Endothelial cell of umbilical vein (primary cell): ENCODE data around the gene ACTR2.
A peak's percentile ranks its signal among the peaks of the same experiment; 100 is the strongest.

ENCODE experiments used
- EZH2 ChIP-seq: IDR thresholded peaks from 2 replicates; pipeline ENCODE4 v1.6.1; 2012; ENCODE audit warnings: borderline replicate concordance, low read depth, mild to moderate bottlenecking, moderate library complexity, low read length, inconsistent platforms; ENCODE audit not compliant: severe bottlenecking
- FOS ChIP-seq: IDR thresholded peaks from 2 replicates; pipeline ENCODE4 v1.6.1; 2011; ENCODE audit warnings: mild to moderate bottlenecking, low read length, moderate library complexity, borderline replicate concordance; ENCODE audit not compliant: insufficient read depth
- GATA2 ChIP-seq: IDR thresholded peaks from 2 replicates; pipeline ENCODE4 v1.7.0; 2011; ENCODE audit warnings: low read depth, mild to moderate bottlenecking, moderate library complexity, mixed read lengths, low read length; ENCODE audit not compliant: insufficient read length, insufficient read depth
- JUN ChIP-seq: IDR thresholded peaks from 2 replicates; pipeline ENCODE4 v1.6.1; 2011; ENCODE audit warnings: borderline replicate concordance, low read depth; ENCODE audit not compliant: insufficient read length, insufficient read depth
- MYC ChIP-seq: IDR thresholded peaks from one replicate; pipeline ENCODE4 v1.6.1; 2011; ENCODE audit warnings: mild to moderate bottlenecking, low read depth, low read length
- POLR2A ChIP-seq: IDR thresholded peaks from 2 replicates; pipeline ENCODE4 v1.6.1; 2012; ENCODE audit warnings: low read depth, mild to moderate bottlenecking, control low read depth, low read length
- POLR2AphosphoS5 ChIP-seq: IDR thresholded peaks from 2 replicates; pipeline ENCODE4 v1.6.1; 2012; ENCODE audit warnings: low read depth, mild to moderate bottlenecking, control low read depth, low read length, moderate library complexity; ENCODE audit not compliant: insufficient read depth
- TF ChIP-seq, protein P1 (sequence below), 2 donors: IDR thresholded peaks; 1 replicate in 1 of 2; 2 replicates in 1 of 2; pipeline ENCODE4 v1.5.1; 2011; ENCODE audit warnings: low read length in 2 of 2, mild to moderate bottlenecking in 2 of 2, moderate library complexity in 2 of 2, control low read depth in 1 of 2, inconsistent platforms in 1 of 2, low read depth in 1 of 2; ENCODE audit not compliant: insufficient read depth in 1 of 2; ENCODE audit errors: extremely low read depth in 1 of 2
- TF ChIP-seq, protein P2 (sequence below): IDR thresholded peaks from 2 replicates; pipeline ENCODE4 v1.6.1; 2011; ENCODE audit not compliant: insufficient read depth, insufficient read length

DNA sequence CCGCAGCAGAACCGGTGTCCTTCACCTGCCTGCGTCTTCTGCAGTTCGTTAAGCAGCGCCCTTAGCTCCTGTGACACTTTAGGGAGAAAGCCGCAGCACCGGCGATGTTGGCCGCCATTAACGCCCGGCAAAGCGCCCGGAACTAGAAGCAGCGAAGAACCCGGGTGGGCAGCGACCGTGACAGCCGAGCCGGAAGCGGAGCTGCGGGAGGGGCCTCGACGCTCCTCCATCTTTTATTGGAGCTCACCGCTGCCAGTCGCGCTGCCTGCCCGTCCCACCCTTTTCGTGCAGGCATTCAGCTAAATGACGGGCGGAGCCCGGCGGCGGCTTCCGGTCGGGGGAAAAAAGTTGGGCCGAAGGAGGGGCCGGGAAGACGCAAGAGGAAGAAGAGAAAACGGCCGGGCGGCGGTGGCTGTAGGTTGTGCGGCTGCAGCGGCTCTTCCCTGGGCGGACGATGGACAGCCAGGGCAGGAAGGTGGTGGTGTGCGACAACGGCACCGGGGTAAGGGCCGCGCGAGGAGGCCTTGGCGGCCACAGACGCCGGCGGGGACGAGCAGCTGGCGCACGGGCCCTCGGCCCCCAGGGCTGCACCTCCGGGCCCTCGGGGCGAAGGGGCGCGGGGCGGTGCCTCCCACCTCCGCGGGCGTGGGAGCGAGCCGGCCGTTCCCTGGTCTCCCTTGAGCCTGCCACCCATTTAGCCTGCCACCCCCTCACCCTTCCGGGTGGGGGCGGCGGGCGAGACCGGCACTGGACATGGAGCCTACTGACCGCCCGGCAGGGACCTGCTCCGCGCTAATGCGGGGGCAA, at the start of gene ACTR2:
- TF ChIP-seq POLR2A: peak; percentile 87
- TF ChIP-seq, protein P1, sequence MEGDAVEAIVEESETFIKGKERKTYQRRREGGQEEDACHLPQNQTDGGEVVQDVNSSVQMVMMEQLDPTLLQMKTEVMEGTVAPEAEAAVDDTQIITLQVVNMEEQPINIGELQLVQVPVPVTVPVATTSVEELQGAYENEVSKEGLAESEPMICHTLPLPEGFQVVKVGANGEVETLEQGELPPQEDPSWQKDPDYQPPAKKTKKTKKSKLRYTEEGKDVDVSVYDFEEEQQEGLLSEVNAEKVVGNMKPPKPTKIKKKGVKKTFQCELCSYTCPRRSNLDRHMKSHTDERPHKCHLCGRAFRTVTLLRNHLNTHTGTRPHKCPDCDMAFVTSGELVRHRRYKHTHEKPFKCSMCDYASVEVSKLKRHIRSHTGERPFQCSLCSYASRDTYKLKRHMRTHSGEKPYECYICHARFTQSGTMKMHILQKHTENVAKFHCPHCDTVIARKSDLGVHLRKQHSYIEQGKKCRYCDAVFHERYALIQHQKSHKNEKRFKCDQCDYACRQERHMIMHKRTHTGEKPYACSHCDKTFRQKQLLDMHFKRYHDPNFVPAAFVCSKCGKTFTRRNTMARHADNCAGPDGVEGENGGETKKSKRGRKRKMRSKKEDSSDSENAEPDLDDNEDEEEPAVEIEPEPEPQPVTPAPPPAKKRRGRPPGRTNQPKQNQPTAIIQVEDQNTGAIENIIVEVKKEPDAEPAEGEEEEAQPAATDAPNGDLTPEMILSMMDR (IDR thresholded peaks at IDR 0.05; ENCODE audit: extremely low read depth in 1 of 2, insufficient read depth in 1 of 2, low read depth in 1 of 2, low read length in 2 of 2): no peak
- peak; percentile 80 for TF ChIP-seq POLR2AphosphoS5
- TF ChIP-seq GATA2: no peak
- TF ChIP-seq JUN: no peak
- TF ChIP-seq EZH2: no peak
- TF ChIP-seq, protein P2, sequence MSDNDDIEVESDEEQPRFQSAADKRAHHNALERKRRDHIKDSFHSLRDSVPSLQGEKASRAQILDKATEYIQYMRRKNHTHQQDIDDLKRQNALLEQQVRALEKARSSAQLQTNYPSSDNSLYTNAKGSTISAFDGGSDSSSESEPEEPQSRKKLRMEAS: no peak
- TF ChIP-seq MYC: no peak
- no peak for TF ChIP-seq FOS
